Astrocyte of the cerebellum (primary cell): ENCODE measurements around the gene DIP2A.
"Not testable (repeated sequence)": the region's sequence is repeated elsewhere in the genome, so short reads cannot be mapped to it uniquely, and the experiment has no call there.

Experiments
- DNase-seq: peaks from one replicate; pipeline ENCODE4 v3.0.0-alpha.2; 2011; ENCODE audit warnings: low read depth
- H3K4me3 ChIP-seq: 2 replicates; pipeline ENCODE4 v1.5.1; 2011; ENCODE audit warnings: mild to moderate bottlenecking, low read depth, low read length, moderate library complexity
- in situ Hi-C: cut with HindIII; loops from 2 replicates; pipeline ENCODE4 v1.10.0; 2017; ENCODE audit warnings: low sequenced_read_pairs
- TF ChIP-seq, protein P1 (sequence below): IDR thresholded peaks from 2 replicates; pipeline ENCODE4 v1.5.1; 2012; ENCODE audit warnings: low read length, low read depth, moderate library complexity, mild to moderate bottlenecking; ENCODE audit errors: missing control alignments

DIP2A gene

DNA sequence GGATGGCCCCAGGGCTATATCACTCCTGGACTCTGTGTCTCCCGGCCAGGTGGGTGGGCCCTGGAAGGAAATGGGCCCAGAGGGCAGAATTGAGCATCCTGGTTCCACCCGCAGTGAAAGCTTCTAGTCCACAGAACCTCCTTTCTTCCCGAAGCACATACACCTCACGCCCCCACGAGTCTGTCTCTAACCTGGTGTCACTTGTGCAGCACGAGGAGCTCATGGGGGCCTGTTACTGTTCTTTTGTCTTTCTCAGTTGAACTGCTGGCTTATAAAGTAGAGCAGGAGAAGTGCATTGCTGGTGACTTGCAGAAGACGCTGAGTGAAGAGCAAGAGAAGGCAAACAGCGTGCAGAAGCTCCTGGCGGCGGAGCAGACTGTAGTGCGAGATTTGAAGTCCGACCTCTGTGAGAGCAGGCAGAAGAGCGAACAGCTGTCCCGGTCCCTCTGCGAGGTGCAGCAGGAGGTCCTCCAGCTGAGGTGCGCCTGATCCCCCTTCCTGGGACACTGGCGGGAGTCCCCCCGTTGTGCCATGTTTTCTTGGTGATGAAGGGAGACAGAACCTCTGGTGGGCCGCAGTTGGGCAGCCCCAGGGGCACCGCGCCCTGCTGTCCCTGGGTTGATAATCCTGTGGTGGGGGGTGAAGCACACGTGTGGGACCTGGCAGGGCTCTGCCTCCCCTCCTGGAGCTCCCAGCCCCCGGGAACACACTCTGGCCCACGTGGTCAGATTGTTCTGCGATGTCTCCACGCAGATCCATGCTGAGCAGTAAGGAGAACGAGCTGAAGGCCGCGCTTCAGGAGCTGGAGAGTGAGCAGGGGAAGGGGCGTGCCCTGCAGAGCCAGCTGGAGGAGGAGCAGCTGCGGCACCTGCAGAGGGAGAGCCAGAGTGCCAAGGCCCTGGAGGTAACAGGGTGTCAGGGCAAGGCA is 28.7 kb upstream of the DIP2A start:
- H3K4me3 ChIP-seq, result no peak overlapping the region
- in situ Hi-C loops, result loop anchor here (5.0 kb wide), 1 partner anchor 38 kb away; no protein-coding TSS in a partner anchor
- no peak for DNase-seq
- TF ChIP-seq, protein P1, sequence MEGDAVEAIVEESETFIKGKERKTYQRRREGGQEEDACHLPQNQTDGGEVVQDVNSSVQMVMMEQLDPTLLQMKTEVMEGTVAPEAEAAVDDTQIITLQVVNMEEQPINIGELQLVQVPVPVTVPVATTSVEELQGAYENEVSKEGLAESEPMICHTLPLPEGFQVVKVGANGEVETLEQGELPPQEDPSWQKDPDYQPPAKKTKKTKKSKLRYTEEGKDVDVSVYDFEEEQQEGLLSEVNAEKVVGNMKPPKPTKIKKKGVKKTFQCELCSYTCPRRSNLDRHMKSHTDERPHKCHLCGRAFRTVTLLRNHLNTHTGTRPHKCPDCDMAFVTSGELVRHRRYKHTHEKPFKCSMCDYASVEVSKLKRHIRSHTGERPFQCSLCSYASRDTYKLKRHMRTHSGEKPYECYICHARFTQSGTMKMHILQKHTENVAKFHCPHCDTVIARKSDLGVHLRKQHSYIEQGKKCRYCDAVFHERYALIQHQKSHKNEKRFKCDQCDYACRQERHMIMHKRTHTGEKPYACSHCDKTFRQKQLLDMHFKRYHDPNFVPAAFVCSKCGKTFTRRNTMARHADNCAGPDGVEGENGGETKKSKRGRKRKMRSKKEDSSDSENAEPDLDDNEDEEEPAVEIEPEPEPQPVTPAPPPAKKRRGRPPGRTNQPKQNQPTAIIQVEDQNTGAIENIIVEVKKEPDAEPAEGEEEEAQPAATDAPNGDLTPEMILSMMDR, result no peak

DNA sequence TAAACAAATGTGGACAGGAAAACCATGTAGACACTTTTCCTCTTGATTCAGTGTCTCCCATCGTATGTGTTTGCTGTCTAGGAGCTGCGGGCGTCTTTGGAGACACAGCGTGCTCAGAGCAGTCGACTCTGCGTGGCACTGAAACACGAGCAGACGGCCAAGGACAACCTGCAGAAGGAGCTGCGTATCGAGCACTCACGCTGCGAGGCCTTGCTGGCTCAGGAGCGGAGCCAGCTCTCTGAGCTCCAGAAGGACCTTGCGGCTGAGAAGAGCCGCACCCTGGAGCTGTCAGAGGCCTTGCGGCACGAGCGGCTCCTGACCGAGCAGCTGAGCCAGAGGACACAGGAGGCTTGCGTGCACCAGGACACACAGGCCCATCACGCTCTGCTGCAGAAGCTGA is 27.2 kb upstream of the DIP2A start:
- DNase-seq, result no peak
- in situ Hi-C loops, result no loop called here
- no peak overlapping the region for H3K4me3 ChIP-seq
- TF ChIP-seq, protein P1, result no peak

DNA sequence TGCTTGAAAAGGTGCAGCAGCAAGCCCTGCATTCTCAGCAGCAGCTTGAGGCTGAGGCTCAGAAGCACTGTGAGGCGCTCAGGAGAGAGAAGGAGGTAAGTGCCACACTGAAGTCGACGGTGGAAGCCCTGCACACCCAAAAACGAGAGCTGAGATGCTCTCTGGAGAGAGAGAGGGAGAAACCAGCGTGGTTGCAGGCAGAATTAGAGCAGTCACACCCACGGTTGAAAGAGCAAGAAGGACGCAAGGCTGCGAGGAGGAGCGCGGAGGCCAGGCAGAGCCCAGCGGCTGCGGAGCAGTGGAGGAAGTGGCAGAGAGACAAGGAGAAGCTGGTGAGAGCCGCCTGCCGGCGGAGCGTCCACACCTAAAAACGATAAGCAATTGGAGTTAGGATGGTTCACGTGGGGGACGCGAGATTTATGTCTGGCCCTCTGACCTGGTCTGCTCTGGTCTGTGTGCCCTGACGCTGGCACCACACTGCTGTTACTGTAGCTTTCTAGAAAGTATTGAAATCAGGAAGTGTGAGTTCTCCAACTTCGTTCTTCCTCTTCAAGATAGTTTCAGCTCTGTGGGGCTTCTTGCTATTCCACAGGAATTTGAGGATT is 26.7 kb upstream of the DIP2A start:
- no peak for DNase-seq

DNA sequence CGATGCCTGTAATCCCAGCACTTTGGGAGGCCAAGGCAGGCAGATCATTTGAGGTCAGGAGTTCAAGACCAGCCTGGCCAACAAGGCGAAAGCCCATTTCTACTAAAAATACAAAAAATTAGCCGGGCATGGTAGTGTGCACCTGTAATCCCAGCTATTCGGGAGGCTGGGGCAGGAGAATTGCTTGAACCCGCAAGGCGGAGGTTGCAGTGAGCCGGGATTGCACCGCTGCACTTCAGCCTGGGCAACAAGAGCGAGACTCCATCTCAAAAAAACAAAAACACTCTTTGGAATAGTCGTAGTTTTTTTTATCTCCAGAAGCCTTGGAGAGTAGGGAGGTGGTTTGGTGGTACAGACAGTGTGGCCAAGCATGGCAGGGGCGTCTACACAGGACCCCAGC is 25.6 kb upstream of the DIP2A start:
- in situ Hi-C loops, H3K4me3 ChIP-seq, DNase-seq: not testable (repeated sequence)

More for the DNA sequence above, 26.7 kb upstream of the DIP2A start:
- TF ChIP-seq, protein P1, result no peak
- in situ Hi-C loops, result no loop called here
- no peak overlapping the region for H3K4me3 ChIP-seq

DNA sequence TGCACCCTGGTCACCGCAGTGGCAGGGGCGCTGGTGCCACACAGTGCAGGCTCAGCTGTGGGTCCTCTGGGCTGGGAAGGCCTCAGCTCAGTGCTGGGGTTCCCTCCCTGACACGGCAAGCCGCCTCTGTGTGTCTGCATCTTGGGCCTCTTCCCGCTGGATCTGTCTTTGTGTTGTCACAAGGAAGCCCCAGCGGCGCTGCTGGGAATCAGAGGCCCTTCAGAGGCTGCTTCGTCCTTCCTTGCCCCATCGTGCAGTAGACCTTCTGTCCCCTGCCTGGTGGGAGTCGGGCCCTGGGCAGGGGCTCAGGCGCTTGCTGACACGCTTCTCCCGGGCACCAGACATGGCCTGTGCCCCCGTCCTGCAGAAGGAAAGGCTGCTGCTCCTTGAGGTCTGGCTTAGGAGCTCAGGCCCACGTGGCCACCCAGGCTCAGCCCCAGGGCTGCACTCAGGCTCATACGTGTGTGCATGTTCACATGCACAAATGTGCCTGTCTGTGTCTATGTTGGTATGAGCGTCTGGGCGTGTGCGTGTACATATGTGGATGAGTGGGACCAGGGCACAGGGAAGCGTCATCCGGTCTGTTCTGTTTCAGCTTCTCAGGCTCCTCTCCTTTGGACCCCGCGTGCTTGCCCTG is 24.3 kb upstream of the DIP2A start:
- TF ChIP-seq, protein P1, result no peak
- in situ Hi-C loops, result no loop called here
- H3K4me3 ChIP-seq, result no peak overlapping the region
- no peak for DNase-seq

DNA sequence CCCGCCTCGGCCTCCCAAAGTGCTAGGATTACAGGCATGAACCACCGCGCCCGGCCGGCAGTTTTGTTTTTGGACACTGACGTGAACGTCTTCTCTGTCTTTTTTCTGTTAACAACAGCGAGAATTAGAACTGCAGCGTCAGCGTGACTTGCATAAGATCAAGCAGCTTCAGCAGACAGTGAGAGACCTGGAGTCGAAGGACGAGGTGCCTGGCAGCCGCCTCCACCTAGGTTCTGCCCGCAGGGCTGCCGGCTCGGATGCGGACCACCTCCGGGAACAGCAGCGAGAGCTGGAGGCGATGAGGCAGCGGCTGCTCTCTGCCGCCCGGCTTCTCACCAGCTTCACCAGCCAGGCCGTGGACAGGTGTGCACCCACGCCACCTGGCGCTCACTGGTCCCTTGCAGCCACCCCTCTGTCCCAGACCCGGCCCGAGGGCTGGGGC is 22.9 kb upstream of the DIP2A start:
- no peak for DNase-seq
- in situ Hi-C loops, result no loop called here
- H3K4me3 ChIP-seq, result no peak overlapping the region
- TF ChIP-seq, protein P1, result no peak

DNA sequence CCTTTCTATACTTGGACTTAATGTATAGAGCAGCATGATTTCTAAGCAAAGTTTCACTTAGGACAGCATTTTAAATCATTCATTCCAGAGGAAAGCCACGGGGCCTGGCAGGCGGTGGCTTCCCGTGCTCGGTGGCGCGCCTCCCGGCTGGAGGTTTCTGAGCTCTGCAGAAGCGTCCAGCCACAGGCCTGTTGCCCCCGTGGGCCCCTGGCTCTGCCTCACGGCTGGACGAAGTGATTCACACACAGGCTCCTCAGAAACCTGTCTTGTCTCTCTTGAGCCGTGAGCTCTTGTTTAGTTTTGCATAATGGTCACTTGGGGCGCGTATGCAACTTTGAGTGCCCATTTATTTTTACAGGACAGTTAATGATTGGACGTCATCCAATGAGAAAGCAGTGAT is 22.1 kb upstream of the DIP2A start:
- TF ChIP-seq, protein P1, result no peak
- no peak for DNase-seq
- H3K4me3 ChIP-seq, result no peak overlapping the region
- in situ Hi-C loops, result no loop called here
